OCI-LY3 (cell line): ENCODE data around the gene VRTN.

Source experiments
- EZH2phosphoT487 ChIP-seq: fragments of 200-600 bp; shearing (Covaris generic); IDR thresholded peaks from 2 replicates; pipeline ENCODE4 v1.6.1; 2018; ENCODE audit warnings: antibody characterized with exemption, mixed run types, low read depth
- TF ChIP-seq, protein P1 (sequence below): fragments of 200-600, 300-600 bp; sonication (generic); IDR thresholded peaks from 2 replicates; pipeline ENCODE4 v1.5.1; 2014; ENCODE audit warnings: antibody characterized with exemption, low read length, low read depth

DNA sequence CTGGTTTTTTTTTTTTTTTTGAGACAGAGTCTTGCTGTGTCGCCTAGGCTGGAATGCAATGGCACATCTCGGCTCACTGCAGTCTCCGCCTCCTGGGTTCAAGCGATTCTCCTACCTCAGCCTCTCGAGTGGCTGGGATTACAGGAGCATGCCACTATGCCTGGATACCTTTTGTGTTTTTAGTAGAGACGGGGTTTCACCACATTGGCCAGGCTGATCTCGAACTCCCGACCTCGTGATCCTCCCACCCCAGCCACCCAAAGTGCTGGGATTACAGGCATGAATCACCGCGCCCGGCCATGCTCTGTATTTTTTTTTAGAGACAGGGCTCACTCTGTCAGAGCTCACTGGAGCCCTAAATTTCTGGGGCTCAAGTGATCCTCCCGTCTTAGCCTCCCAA, 32.6 kb downstream of the VRTN start:
- TF ChIP-seq, protein P1, sequence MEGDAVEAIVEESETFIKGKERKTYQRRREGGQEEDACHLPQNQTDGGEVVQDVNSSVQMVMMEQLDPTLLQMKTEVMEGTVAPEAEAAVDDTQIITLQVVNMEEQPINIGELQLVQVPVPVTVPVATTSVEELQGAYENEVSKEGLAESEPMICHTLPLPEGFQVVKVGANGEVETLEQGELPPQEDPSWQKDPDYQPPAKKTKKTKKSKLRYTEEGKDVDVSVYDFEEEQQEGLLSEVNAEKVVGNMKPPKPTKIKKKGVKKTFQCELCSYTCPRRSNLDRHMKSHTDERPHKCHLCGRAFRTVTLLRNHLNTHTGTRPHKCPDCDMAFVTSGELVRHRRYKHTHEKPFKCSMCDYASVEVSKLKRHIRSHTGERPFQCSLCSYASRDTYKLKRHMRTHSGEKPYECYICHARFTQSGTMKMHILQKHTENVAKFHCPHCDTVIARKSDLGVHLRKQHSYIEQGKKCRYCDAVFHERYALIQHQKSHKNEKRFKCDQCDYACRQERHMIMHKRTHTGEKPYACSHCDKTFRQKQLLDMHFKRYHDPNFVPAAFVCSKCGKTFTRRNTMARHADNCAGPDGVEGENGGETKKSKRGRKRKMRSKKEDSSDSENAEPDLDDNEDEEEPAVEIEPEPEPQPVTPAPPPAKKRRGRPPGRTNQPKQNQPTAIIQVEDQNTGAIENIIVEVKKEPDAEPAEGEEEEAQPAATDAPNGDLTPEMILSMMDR = no peak
- TF ChIP-seq EZH2phosphoT487 = no peak
